Astrocyte (in vitro differentiated cells and primary cell): ENCODE data around the gene SLC6A12.

Experiments
- EZH2 ChIP-seq: IDR thresholded peaks from 2 replicates; pipeline ENCODE4 v1.6.1; 2012; ENCODE audit warnings: mild to moderate bottlenecking, low read length, inconsistent platforms; ENCODE audit not compliant: insufficient read depth
- TF ChIP-seq, protein P1 (sequence below): IDR thresholded peaks from 2 replicates; pipeline ENCODE4 v1.5.1; 2011; ENCODE audit warnings: low read depth, mild to moderate bottlenecking, inconsistent platforms, low read length, moderate library complexity; ENCODE audit not compliant: insufficient read depth

DNA sequence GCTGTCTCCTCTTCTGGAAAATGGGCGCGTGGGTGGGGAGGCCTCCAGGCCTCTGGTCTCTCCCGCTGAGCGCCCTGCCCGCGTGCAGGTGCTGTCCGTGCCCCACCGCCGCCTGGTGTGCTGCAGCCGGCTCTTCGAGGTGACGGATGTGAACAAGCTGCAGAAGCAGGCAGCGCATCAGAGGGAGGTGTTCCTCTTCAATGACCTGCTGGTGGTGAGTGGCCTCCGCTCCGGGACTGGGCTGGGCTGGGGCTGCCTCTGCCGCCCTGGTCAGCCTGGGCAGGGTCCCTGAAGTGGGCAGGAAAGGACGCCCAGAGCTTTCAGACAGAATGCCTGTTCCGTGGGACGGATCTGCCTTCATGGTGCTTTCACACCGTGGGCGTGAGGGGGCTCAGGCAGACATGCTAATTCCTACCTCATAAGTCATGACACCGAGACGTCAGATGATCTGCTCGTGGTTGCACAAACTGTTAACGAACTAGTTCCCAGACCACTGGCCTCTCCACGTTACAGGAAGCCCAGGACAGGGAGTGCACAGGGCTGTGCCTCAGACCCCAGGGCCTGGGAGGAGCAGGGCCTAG lies 50.5 kb downstream of the SLC6A12 start:
- TF ChIP-seq, protein P1, sequence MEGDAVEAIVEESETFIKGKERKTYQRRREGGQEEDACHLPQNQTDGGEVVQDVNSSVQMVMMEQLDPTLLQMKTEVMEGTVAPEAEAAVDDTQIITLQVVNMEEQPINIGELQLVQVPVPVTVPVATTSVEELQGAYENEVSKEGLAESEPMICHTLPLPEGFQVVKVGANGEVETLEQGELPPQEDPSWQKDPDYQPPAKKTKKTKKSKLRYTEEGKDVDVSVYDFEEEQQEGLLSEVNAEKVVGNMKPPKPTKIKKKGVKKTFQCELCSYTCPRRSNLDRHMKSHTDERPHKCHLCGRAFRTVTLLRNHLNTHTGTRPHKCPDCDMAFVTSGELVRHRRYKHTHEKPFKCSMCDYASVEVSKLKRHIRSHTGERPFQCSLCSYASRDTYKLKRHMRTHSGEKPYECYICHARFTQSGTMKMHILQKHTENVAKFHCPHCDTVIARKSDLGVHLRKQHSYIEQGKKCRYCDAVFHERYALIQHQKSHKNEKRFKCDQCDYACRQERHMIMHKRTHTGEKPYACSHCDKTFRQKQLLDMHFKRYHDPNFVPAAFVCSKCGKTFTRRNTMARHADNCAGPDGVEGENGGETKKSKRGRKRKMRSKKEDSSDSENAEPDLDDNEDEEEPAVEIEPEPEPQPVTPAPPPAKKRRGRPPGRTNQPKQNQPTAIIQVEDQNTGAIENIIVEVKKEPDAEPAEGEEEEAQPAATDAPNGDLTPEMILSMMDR, result no peak
- no peak for TF ChIP-seq EZH2
